ENCODE data around the gene PTPRM. TPM values are rescaled to one million over a fixed set of nuclear protein-coding genes. Genes with fewer than 3 reads are reported as not detected.

The PTPRM gene
- polyA plus RNA-seq, 1 donor from 2014 or later = 126 TPM

DNA sequence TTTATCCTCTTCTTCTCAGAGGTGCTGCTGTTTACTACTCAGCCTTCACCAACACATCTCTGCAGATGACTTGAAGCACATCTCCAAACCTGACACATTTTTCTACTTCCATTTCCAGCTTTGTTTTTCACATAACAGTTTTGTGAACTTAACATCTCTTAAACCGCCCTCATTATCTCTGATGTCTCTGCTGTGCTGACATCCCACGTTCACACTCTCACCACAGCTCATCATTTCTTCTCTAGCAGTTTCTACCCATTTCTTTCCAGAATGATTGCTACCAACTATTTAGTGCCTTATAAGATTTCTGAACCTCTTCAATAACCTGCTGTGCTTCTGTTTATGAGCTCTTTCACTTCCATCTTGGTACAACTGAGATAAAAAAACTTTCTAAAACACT is 238.0 kb downstream of the PTPRM start:
- no peak overlapping the region for H3K27ac ChIP-seq (ENCODE audit: low read length)
- no peaks in the 10 kb centered on the region for H3K27me3 ChIP-seq (ENCODE audit: insufficient read depth, low read depth, low read length)
- H3K79me2 ChIP-seq (replicated peaks; ENCODE audit: insufficient read depth, low read length) = no peaks in the 10 kb centered on the region
- H3K9ac ChIP-seq (ENCODE audit: low read length) = no peak overlapping the region
- no peak overlapping the region for H3K4me2 ChIP-seq (ENCODE audit: low read length)
- TF ChIP-seq SMC3 (conservative IDR thresholded peaks at IDR 0.05; ENCODE audit: poor library complexity) (no peak), EP300 (conservative IDR thresholded peaks at IDR 0.05; ENCODE audit: poor library complexity, severe bottlenecking) (peak; percentile 51)
- no peaks in the 10 kb centered on the region for H3K36me3 ChIP-seq (ENCODE audit: insufficient read depth, low read length)
- H2AFZ ChIP-seq (ENCODE audit: low read depth, low read length) = no peak overlapping the region
- H4K20me1 ChIP-seq (ENCODE audit: insufficient read depth) = no peaks in the 10 kb centered on the region
- no peaks in the 10 kb centered on the region for H3F3A ChIP-seq (ENCODE audit: insufficient read depth, low read length, poor library complexity, severe bottlenecking)
- no peak overlapping the region for H3K4me3 ChIP-seq (ENCODE audit: low read length)
- no peaks in the 10 kb centered on the region for H3K9me3 ChIP-seq (ENCODE audit: low read length)
- no peaks in the 10 kb centered on the region for H3K9me2 ChIP-seq (ENCODE audit: insufficient read depth, low read length)

DNA sequence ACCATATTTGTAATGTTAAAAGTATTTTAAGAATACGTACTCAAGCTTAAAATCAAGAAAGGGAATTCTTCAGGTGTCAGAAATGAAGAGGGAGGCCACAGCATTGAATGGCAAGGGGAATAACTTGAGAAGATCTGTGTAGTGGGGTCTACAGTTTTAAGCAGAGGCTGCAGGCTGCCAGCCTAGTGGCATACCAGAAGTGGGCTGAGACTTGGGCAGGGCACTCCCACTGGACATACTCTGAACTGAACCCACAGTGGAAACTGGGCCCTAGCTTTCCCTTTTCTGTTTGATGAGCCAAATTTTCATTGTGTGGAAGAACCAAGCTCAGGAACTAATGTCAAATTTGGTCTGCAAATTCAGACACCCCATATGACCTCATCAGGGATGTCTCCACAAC is 238.8 kb downstream of the PTPRM start:
- no peak overlapping the region for H2AFZ ChIP-seq (ENCODE audit: low read depth, low read length)
- no peak overlapping the region for H3K27ac ChIP-seq (ENCODE audit: low read length)
- peaks cover 3% of the 10 kb centered on the region for H3K27me3 ChIP-seq (ENCODE audit: insufficient read depth, low read depth, low read length)
- no peak overlapping the region for H3K4me2 ChIP-seq (ENCODE audit: low read length)
- no peaks in the 10 kb centered on the region for H4K20me1 ChIP-seq (ENCODE audit: insufficient read depth)
- no peak overlapping the region for H3K9ac ChIP-seq (ENCODE audit: low read length)
- TF ChIP-seq, protein P1, sequence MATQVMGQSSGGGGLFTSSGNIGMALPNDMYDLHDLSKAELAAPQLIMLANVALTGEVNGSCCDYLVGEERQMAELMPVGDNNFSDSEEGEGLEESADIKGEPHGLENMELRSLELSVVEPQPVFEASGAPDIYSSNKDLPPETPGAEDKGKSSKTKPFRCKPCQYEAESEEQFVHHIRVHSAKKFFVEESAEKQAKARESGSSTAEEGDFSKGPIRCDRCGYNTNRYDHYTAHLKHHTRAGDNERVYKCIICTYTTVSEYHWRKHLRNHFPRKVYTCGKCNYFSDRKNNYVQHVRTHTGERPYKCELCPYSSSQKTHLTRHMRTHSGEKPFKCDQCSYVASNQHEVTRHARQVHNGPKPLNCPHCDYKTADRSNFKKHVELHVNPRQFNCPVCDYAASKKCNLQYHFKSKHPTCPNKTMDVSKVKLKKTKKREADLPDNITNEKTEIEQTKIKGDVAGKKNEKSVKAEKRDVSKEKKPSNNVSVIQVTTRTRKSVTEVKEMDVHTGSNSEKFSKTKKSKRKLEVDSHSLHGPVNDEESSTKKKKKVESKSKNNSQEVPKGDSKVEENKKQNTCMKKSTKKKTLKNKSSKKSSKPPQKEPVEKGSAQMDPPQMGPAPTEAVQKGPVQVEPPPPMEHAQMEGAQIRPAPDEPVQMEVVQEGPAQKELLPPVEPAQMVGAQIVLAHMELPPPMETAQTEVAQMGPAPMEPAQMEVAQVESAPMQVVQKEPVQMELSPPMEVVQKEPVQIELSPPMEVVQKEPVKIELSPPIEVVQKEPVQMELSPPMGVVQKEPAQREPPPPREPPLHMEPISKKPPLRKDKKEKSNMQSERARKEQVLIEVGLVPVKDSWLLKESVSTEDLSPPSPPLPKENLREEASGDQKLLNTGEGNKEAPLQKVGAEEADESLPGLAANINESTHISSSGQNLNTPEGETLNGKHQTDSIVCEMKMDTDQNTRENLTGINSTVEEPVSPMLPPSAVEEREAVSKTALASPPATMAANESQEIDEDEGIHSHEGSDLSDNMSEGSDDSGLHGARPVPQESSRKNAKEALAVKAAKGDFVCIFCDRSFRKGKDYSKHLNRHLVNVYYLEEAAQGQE (IDR thresholded peaks at IDR 0.05; ENCODE audit: borderline replicate concordance) = no peak
- no peak for TF ChIP-seq TAF1 (IDR thresholded peaks at IDR 0.05; ENCODE audit: low read depth)
- TF ChIP-seq EP300 (conservative IDR thresholded peaks at IDR 0.05; ENCODE audit: poor library complexity, severe bottlenecking) = no peak
- TF ChIP-seq SMC3 (conservative IDR thresholded peaks at IDR 0.05; ENCODE audit: poor library complexity) = no peak
- no peak for TF ChIP-seq POLR2AphosphoS5 (IDR thresholded peaks at IDR 0.05)
- H3K36me3 ChIP-seq (ENCODE audit: insufficient read depth, low read length) = no peaks in the 10 kb centered on the region
- no peaks in the 10 kb centered on the region for H3F3A ChIP-seq (ENCODE audit: insufficient read depth, low read length, poor library complexity, severe bottlenecking)
- no peaks in the 10 kb centered on the region for H3K9me2 ChIP-seq (ENCODE audit: insufficient read depth, low read length)
- H3K79me2 ChIP-seq (replicated peaks; ENCODE audit: insufficient read depth, low read length) = no peaks in the 10 kb centered on the region
- H3K4me3 ChIP-seq (ENCODE audit: low read length) = no peak overlapping the region
- no peaks in the 10 kb centered on the region for H3K9me3 ChIP-seq (ENCODE audit: low read length)

- H3K4me2 ChIP-seq (ENCODE audit: low read length) = peak overlapping the region; percentile 10
- H4K20me1 ChIP-seq (ENCODE audit: insufficient read depth) = no peaks in the 10 kb centered on the region
- H3K27ac ChIP-seq (ENCODE audit: low read length) = peak overlapping the region; percentile 22
These were observed 240.9 kb downstream of the PTPRM start for GRCh38 chr18:7807936-7808453.

More at GRCh38 chr18:7807936-7808453, 240.9 kb downstream of the PTPRM start:
- TF ChIP-seq, protein P1 (IDR thresholded peaks at IDR 0.05; ENCODE audit: borderline replicate concordance) = peak; percentile 53
- TF ChIP-seq TAF1 (IDR thresholded peaks at IDR 0.05; ENCODE audit: low read depth) (no peak), EP300 (conservative IDR thresholded peaks at IDR 0.05; ENCODE audit: poor library complexity, severe bottlenecking) (peak; percentile 19)
- Histone ChIP-seq H3K9me3 (ENCODE audit: low read length) (no peaks in the 10 kb centered on the region), H3K4me3 (ENCODE audit: low read length) (peak overlapping the region; percentile 13), H3F3A (ENCODE audit: insufficient read depth, low read length, poor library complexity, severe bottlenecking) (no peaks in the 10 kb centered on the region), H3K27me3 (ENCODE audit: insufficient read depth, low read depth, low read length) (peaks cover 3% of the 10 kb centered on the region), H3K9me2 (ENCODE audit: insufficient read depth, low read length) (no peaks in the 10 kb centered on the region), H2AFZ (ENCODE audit: low read depth, low read length) (no peak overlapping the region), H3K79me2 (replicated peaks; ENCODE audit: insufficient read depth, low read length) (no peaks in the 10 kb centered on the region), H3K36me3 (ENCODE audit: insufficient read depth, low read length) (no peaks in the 10 kb centered on the region), H3K9ac (ENCODE audit: low read length) (no peak overlapping the region)
